H9 (cell line): ENCODE results near the gene COL5A2. TPM values are rescaled to one million over a fixed set of nuclear protein-coding genes. Genes with fewer than 3 reads are reported as not detected.

Experiments used
- DNase-seq: peaks from one replicate; pipeline ENCODE4 v3.0.0-alpha.2; 2017
- H2AFZ ChIP-seq: one replicate; pipeline ENCODE4 v1.6.1; 2013; ENCODE audit warnings: mild to moderate bottlenecking, low read length, control low read depth, moderate library complexity
- H2AK5ac ChIP-seq: 2 replicates; pipeline ENCODE4 v1.6.1; 2013; ENCODE audit warnings: low read length, control low read depth, mixed read lengths; ENCODE audit not compliant: insufficient read length
- H2BK120ac ChIP-seq: one replicate; pipeline ENCODE4 v1.6.1; 2013; ENCODE audit warnings: low read depth, mild to moderate bottlenecking, low read length, control low read depth, inconsistent platforms; ENCODE audit not compliant: poor library complexity, severe bottlenecking
- H2BK12ac ChIP-seq: 2 replicates; pipeline ENCODE4 v1.6.1; 2013; ENCODE audit warnings: low read length, control low read depth, mixed read lengths, low read depth; ENCODE audit not compliant: insufficient read length
- H2BK15ac ChIP-seq: 2 replicates; pipeline ENCODE4 v1.6.1; 2013; ENCODE audit warnings: low read depth, low read length, control low read depth
- H2BK20ac ChIP-seq: one replicate; pipeline ENCODE4 v1.6.1; 2013; ENCODE audit warnings: low read depth, mild to moderate bottlenecking, low read length, control low read depth, inconsistent platforms; ENCODE audit not compliant: poor library complexity, severe bottlenecking
- H2BK5ac ChIP-seq: 2 replicates; pipeline ENCODE4 v1.6.1; 2013; ENCODE audit warnings: low read length, control low read depth, mixed read lengths; ENCODE audit not compliant: insufficient read length
- H3K14ac ChIP-seq: 2 replicates; pipeline ENCODE4 v1.6.1; 2013; ENCODE audit warnings: low read length, control low read depth; ENCODE audit not compliant: insufficient read depth
- H3K18ac ChIP-seq: 2 replicates; pipeline ENCODE4 v1.6.1; 2013; ENCODE audit warnings: low read depth, mild to moderate bottlenecking, mixed read lengths, low read length, control low read depth; ENCODE audit not compliant: insufficient read length
- H3K23ac ChIP-seq: 2 replicates; pipeline ENCODE4 v1.6.1; 2013; ENCODE audit warnings: low read length, control low read depth, mixed read lengths, low read depth; ENCODE audit not compliant: insufficient read length
- H3K23me2 ChIP-seq: 2 replicates; pipeline ENCODE4 v1.6.1; 2013; ENCODE audit warnings: low read depth, mild to moderate bottlenecking, mixed read lengths, low read length, control low read depth; ENCODE audit not compliant: insufficient read length, poor library complexity, severe bottlenecking
- H3K27ac ChIP-seq: 2 replicates; pipeline ENCODE4 v1.5.1; 2013; ENCODE audit warnings: low read length, control low read depth, mixed read lengths, low read depth; ENCODE audit not compliant: insufficient read length
- H3K27me3 ChIP-seq: 2 replicates; pipeline ENCODE4 v1.6.1; 2013; ENCODE audit warnings: low read length, control low read depth, inconsistent platforms; ENCODE audit not compliant: insufficient read depth
- H3K4ac ChIP-seq: 2 replicates; pipeline ENCODE4 v1.6.1; 2013; ENCODE audit warnings: low read depth, mild to moderate bottlenecking, control low read depth, inconsistent platforms, low read length, moderate library complexity
- H3K4me1 ChIP-seq: 2 replicates; pipeline ENCODE4 v1.6.1; 2013; ENCODE audit warnings: low read length, control low read depth, inconsistent platforms; ENCODE audit not compliant: insufficient read depth
- H3K4me2 ChIP-seq: 2 replicates; pipeline ENCODE4 v1.6.1; 2013; ENCODE audit warnings: low read length, control low read depth, mixed read lengths; ENCODE audit not compliant: insufficient read length, insufficient read depth
- H3K56ac ChIP-seq: 2 replicates; pipeline ENCODE4 v1.6.1; 2013; ENCODE audit warnings: low read depth, mild to moderate bottlenecking, mixed read lengths, low read length, control low read depth; ENCODE audit not compliant: insufficient read length
- H3K79me1 ChIP-seq: 2 replicates; pipeline ENCODE4 v1.6.1; 2013; ENCODE audit warnings: low read depth, mild to moderate bottlenecking, moderate library complexity, low read length, control low read depth, inconsistent platforms; ENCODE audit not compliant: insufficient read depth, poor library complexity, severe bottlenecking
- H3K79me2 ChIP-seq: 2 replicates; pipeline ENCODE4 v1.6.1; 2013; ENCODE audit warnings: low read length, control low read depth, inconsistent platforms; ENCODE audit not compliant: insufficient read depth
- H3K9ac ChIP-seq: 2 replicates; pipeline ENCODE4 v1.6.1; 2013; ENCODE audit warnings: low read length, control low read depth, mixed read lengths; ENCODE audit not compliant: insufficient read length; ENCODE audit errors: extremely low read depth
- H3K9me3 ChIP-seq: one replicate; pipeline ENCODE4 v1.6.1; 2013; ENCODE audit warnings: low read depth, low read length, inconsistent platforms; ENCODE audit not compliant: control insufficient read depth
- H3T11ph ChIP-seq: one replicate; pipeline ENCODE4 v1.6.1; 2013; ENCODE audit warnings: mild to moderate bottlenecking, low read length, control low read depth, inconsistent platforms
- H4K20me1 ChIP-seq: one replicate; pipeline ENCODE4 v1.6.1; 2013; ENCODE audit not compliant: control insufficient read depth, insufficient read length, insufficient read depth
- H4K5ac ChIP-seq: 2 replicates; pipeline ENCODE4 v1.6.1; 2013; ENCODE audit warnings: low read depth, mild to moderate bottlenecking, mixed read lengths, low read length, control low read depth; ENCODE audit not compliant: insufficient read length
- H4K8ac ChIP-seq: replicated peaks from 2 replicates; pipeline ENCODE4 v1.6.1; 2013; ENCODE audit warnings: low read length, control low read depth, mixed read lengths, low read depth; ENCODE audit not compliant: insufficient read length
- H4K91ac ChIP-seq: 2 replicates; pipeline ENCODE4 v1.6.1; 2013; ENCODE audit warnings: low read depth, mild to moderate bottlenecking, moderate library complexity, mixed read lengths, low read length, control low read depth; ENCODE audit not compliant: insufficient read length
- H3K27ac Mint-ChIP-seq, 3 experiments: 2 replicates in 2 of 3; 3 replicates in 1 of 3; pipeline ENCODE4 v1.8.0; 2020 to 2021; ENCODE audit warnings: mixed read lengths in 3 of 3, mild to moderate bottlenecking in 1 of 3, moderate library complexity in 1 of 3
- H3K27me3 Mint-ChIP-seq: 2 replicates; pipeline ENCODE4 v1.8.0; 2021; ENCODE audit warnings: low read depth, mild to moderate bottlenecking, moderate library complexity, mixed read lengths
- H3K36me3 Mint-ChIP-seq, 3 experiments: 2 replicates in 2 of 3; 3 replicates in 1 of 3; pipeline ENCODE4 v1.8.0; 2020 to 2021; ENCODE audit warnings: low read depth in 3 of 3, mixed read lengths in 3 of 3; ENCODE audit not compliant: insufficient read depth in 1 of 3
- H3K4me1 Mint-ChIP-seq, 2 experiments: 2 replicates each; pipeline ENCODE4 v1.8.0; 2020; ENCODE audit warnings: mixed read lengths in 2 of 2
- H3K4me3 Mint-ChIP-seq, 2 experiments: 2 replicates in 1 of 2; 3 replicates in 1 of 2; pipeline ENCODE4 v1.8.0; 2020 to 2021; ENCODE audit warnings: mild to moderate bottlenecking in 2 of 2, mixed read lengths in 2 of 2, moderate library complexity in 1 of 2
- H3K9me3 Mint-ChIP-seq, 2 experiments: 2 replicates in 1 of 2; 3 replicates in 1 of 2; pipeline ENCODE4 v1.8.0; 2020; ENCODE audit warnings: mild to moderate bottlenecking in 2 of 2, mixed read lengths in 2 of 2, moderate library complexity in 1 of 2
- CTCF ChIP-seq: fragments of 200-600 bp; sonication (generic); conservative IDR thresholded peaks from 3 replicates; pipeline ENCODE4 v1.8.0; 2021; ENCODE audit warnings: antibody characterized with exemption, mild to moderate bottlenecking
- WGBS: extraction: QIAGEN DNeasy Blood & Tissue Kit; methylation state at CpG from one replicate; pipeline ENCODE4 v1.1.7; 2013; ENCODE audit warnings: missing lambda C conversion rate, low lambda C conversion rate, mixed read lengths; ENCODE audit not compliant: insufficient read length; ENCODE audit errors: extremely low coverage; 5-methylcytosine and 5-hydroxymethylcytosine counted together
- total RNA-seq: library from RNA; stranded (reverse); gene quantifications from 2 replicates; pipeline ENCODE4 v1.2.1, GENCODE V29; 2021

COL5A2 gene
- total RNA-seq, 1 experiment from 2014 or later = 10.5 TPM

GRCh38 chr2:189124175-189124574, 55.4 kb downstream of the COL5A2 start:
- no peak for TF ChIP-seq CTCF
- no peaks in the 10 kb centered on the region for H3K9me3 ChIP-seq
- Mint-ChIP-seq H3K9me3 (no peaks in the 10 kb centered on the region), H3K4me3 (no peak overlapping the region), H3K27me3 (no peaks in the 10 kb centered on the region), H3K4me1 (peaks cover under 1 to 6% of the 10 kb centered on the region in 2 experiments), H3K27ac (no peak overlapping the region), H3K36me3 (no peaks in the 10 kb centered on the region)
- H2BK12ac ChIP-seq = no peak overlapping the region
- no peak overlapping the region for H3K18ac ChIP-seq
- no peak overlapping the region for H4K91ac ChIP-seq
- no peaks in the 10 kb centered on the region for H4K20me1 ChIP-seq
- no peak overlapping the region for H3K27ac ChIP-seq
- H3K4me2 ChIP-seq = no peak overlapping the region
- no peak overlapping the region for H3K23ac ChIP-seq
- H2BK20ac ChIP-seq = no peak overlapping the region
- H3K23me2 ChIP-seq = no peaks in the 10 kb centered on the region
- no peaks in the 10 kb centered on the region for H3K79me2 ChIP-seq
- no peak overlapping the region for H2AFZ ChIP-seq
- no CpG with 5 or more reads among the region's 5 CpGs for WGBS
- H2BK5ac ChIP-seq = no peak overlapping the region
- no peak overlapping the region for H3K14ac ChIP-seq
- H3K56ac ChIP-seq = no peak overlapping the region
- H3T11ph ChIP-seq = no peak overlapping the region
- H4K8ac ChIP-seq = no peak overlapping the region
- H3K27me3 ChIP-seq = no peaks in the 10 kb centered on the region
- H4K5ac ChIP-seq = no peak overlapping the region
- H2AK5ac ChIP-seq = no peak overlapping the region
- H3K4me1 ChIP-seq = no peaks in the 10 kb centered on the region
- no peaks in the 10 kb centered on the region for H3K79me1 ChIP-seq
- H2BK120ac ChIP-seq = no peak overlapping the region
- H3K9ac ChIP-seq = no peak overlapping the region
- no peak overlapping the region for H3K4ac ChIP-seq
- no peak overlapping the region for H2BK15ac ChIP-seq
- DNase-seq = no peak
